SU-DHL-6 (cell line): ENCODE data around the gene SLC2A4RG.

Experiments
- H2AFZ ChIP-seq: fragments of 200-600 bp; sonication (generic); 2 replicates; pipeline ENCODE4 v1.6.1; 2014; ENCODE audit warnings: low read depth, mild to moderate bottlenecking, moderate library complexity, mixed read lengths, antibody characterized with exemption, low read length; ENCODE audit not compliant: severe bottlenecking
- H3F3A ChIP-seq: fragments of 200-600 bp; shearing (Covaris generic); 2 replicates; pipeline ENCODE4 v1.6.0; 2016; ENCODE audit warnings: antibody characterized with exemption, mild to moderate bottlenecking; ENCODE audit not compliant: insufficient read depth
- H3K27ac ChIP-seq: fragments of 200-600 bp; sonication (generic); 2 replicates; pipeline ENCODE4 v1.5.1; 2016; ENCODE audit warnings: low read depth, mild to moderate bottlenecking, low read length, moderate library complexity, mixed read lengths
- H3K27me3 ChIP-seq: fragments of 200-600 bp; sonication (generic), shearing (Covaris generic); 2 replicates; pipeline ENCODE4 v1.6.0; 2014; ENCODE audit warnings: mild to moderate bottlenecking, low read length
- H3K36me3 ChIP-seq: fragments of 200-600 bp; sonication (generic); 2 replicates; pipeline ENCODE4 v1.6.1; 2014; ENCODE audit warnings: mild to moderate bottlenecking, low read length, mixed read lengths
- H3K4me2 ChIP-seq: fragments of 300-600, 200-600 bp; shearing (Covaris generic), sonication (generic); 2 replicates; pipeline ENCODE4 v1.6.0; 2014; ENCODE audit warnings: low read length, low read depth, mild to moderate bottlenecking; ENCODE audit not compliant: poor library complexity, severe bottlenecking
- H3K4me3 ChIP-seq: fragments of 200-600 bp; sonication (generic); 2 replicates; pipeline ENCODE4 v1.5.1; 2014; ENCODE audit warnings: antibody characterized with exemption, low read length, mild to moderate bottlenecking, mixed read lengths; ENCODE audit not compliant: insufficient read depth, poor library complexity, severe bottlenecking
- H3K79me2 ChIP-seq: fragments of 200-600 bp; sonication (generic); 2 replicates; pipeline ENCODE4 v1.6.1; 2014; ENCODE audit warnings: mild to moderate bottlenecking, low read length, moderate library complexity; ENCODE audit not compliant: insufficient read depth
- H3K9ac ChIP-seq: fragments of 200-600 bp; sonication (generic); 2 replicates; pipeline ENCODE4 v1.7.0; 2014; ENCODE audit warnings: mild to moderate bottlenecking, low read length
- H3K9me2 ChIP-seq: fragments of 200-600 bp; sonication (generic); replicated peaks from 2 replicates; pipeline ENCODE4 v1.6.1; 2014; ENCODE audit warnings: low read length; ENCODE audit not compliant: insufficient read depth
- H3K9me3 ChIP-seq: fragments of 200-600 bp; sonication (generic); 2 replicates; pipeline ENCODE4 v1.6.1; 2014; ENCODE audit warnings: low read length, mixed read lengths; ENCODE audit not compliant: insufficient read depth
- H4K20me1 ChIP-seq: fragments of 200-600 bp; sonication (generic); 2 replicates; pipeline ENCODE4 v1.6.1; 2014; ENCODE audit warnings: low read depth, mild to moderate bottlenecking, antibody characterized with exemption, low read length, moderate library complexity, mixed read lengths
- EZH2phosphoT487 ChIP-seq: fragments of 200-600 bp; sonication (generic), shearing (Covaris generic); conservative IDR thresholded peaks from 2 replicates; pipeline ENCODE4 v1.6.1; 2018; ENCODE audit warnings: mild to moderate bottlenecking, antibody characterized with exemption, low read length, moderate library complexity, mixed read lengths
- TF ChIP-seq, protein P1 (sequence below): fragments of 200-600 bp; sonication (generic); IDR thresholded peaks from one replicate; pipeline ENCODE4 v1.5.1; 2017; ENCODE audit warnings: antibody characterized with exemption, mild to moderate bottlenecking, low read length, moderate library complexity; ENCODE audit not compliant: insufficient read depth, poor library complexity, severe bottlenecking

The SLC2A4RG gene

DNA sequence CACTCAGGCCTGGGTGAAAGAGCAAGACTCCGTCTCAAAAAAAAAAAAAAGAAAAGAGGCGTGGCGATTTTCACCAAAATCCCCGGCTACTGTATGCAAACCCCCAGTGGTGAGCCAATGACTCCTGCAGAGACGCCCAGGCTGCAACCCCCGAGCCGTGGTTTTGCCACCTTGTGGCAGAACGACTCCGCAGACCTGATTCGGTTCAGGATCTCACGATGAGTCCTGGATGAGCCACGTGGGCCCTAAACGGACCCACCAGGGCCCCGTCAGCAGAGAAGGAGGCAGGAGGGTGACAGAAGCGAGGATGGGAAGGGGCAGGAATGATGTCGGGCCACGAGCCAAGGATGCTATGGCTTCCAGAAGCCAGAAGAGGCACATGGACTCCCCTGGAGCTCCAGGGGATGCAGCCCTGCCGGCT, 42.5 kb downstream of the SLC2A4RG start:
- Histone ChIP-seq H3K27ac (peak overlapping the region; percentile 51), H3K4me2 (peak overlapping the region; percentile 32), H3F3A (peaks cover 5% of the 10 kb centered on the region; the same call in 1 of the 2 replicates), H3K9me2 (no peaks in the 10 kb centered on the region), H4K20me1 (no peaks in the 10 kb centered on the region), H3K36me3 (no peaks in the 10 kb centered on the region), H2AFZ (peak overlapping the region; percentile 29), H3K79me2 (no peaks in the 10 kb centered on the region), H3K9me3 (no peaks in the 10 kb centered on the region), H3K27me3 (no peaks in the 10 kb centered on the region), H3K4me3 (no peak overlapping the region), H3K9ac (peak overlapping the region; percentile 28; the same call in 1 of the 2 replicates)
- no peak for TF ChIP-seq EZH2phosphoT487
- TF ChIP-seq, protein P1, sequence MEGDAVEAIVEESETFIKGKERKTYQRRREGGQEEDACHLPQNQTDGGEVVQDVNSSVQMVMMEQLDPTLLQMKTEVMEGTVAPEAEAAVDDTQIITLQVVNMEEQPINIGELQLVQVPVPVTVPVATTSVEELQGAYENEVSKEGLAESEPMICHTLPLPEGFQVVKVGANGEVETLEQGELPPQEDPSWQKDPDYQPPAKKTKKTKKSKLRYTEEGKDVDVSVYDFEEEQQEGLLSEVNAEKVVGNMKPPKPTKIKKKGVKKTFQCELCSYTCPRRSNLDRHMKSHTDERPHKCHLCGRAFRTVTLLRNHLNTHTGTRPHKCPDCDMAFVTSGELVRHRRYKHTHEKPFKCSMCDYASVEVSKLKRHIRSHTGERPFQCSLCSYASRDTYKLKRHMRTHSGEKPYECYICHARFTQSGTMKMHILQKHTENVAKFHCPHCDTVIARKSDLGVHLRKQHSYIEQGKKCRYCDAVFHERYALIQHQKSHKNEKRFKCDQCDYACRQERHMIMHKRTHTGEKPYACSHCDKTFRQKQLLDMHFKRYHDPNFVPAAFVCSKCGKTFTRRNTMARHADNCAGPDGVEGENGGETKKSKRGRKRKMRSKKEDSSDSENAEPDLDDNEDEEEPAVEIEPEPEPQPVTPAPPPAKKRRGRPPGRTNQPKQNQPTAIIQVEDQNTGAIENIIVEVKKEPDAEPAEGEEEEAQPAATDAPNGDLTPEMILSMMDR, result peak; percentile 20

DNA sequence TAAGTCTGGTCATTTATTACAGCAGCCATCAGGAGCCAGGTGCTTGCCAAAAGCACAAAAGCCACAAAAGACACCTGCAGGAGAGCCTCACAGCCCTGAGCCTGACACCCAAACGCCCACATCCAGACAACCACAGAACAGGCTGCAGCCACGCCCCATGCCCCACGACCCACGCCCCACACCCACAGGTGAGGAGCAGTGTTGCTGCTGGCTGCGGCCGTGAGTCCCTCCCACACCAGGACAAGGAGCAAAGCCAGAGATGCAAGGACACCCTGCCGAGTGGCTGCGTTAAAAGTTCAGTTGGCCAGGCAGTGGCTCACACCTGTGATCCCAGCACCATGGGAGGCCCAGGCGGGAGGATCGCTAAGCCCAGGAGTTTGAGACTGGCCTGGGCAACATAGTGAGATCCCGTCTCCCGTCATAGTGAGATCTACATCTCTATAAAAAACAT, 43.0 kb downstream of the SLC2A4RG start:
- TF ChIP-seq EZH2phosphoT487, result no peak
- TF ChIP-seq, protein P1, result no peak
- peak overlapping the region; percentile 28; the same call in 1 of the 2 replicates for H3K9ac ChIP-seq
- H3F3A ChIP-seq, result peaks cover 5% of the 10 kb centered on the region; the same call in 1 of the 2 replicates
- no peaks in the 10 kb centered on the region for H3K9me2 ChIP-seq
- H3K79me2 ChIP-seq, result no peaks in the 10 kb centered on the region
- peak overlapping the region; percentile 29 for H2AFZ ChIP-seq
- H3K4me2 ChIP-seq, result peak overlapping the region; percentile 32
- no peaks in the 10 kb centered on the region for H4K20me1 ChIP-seq
- H3K27me3 ChIP-seq, result no peaks in the 10 kb centered on the region
- H3K27ac ChIP-seq, result peak overlapping the region; percentile 51
- no peak overlapping the region for H3K4me3 ChIP-seq
- no peaks in the 10 kb centered on the region for H3K36me3 ChIP-seq
- H3K9me3 ChIP-seq, result no peaks in the 10 kb centered on the region

DNA sequence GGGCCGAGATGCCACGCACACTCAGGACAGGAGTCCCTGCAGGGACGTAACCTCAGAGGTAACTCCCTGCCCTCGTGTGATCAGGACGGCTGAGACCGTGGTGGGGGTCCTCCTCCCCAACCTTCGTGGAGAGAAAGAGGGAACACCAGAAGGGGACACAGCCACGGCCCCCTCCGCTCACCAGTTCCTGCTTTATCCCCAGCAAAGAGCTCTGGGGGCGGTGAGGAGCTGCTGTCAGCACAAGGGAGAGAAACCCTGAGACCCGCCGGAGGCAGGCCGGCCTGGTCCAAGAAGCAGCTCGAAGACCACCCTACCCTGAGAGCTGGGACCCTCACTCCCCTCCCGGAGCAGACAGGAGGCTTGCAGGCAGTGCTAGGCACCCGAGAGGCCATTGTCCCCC, 44.4 kb downstream of the SLC2A4RG start:
- H3F3A ChIP-seq, result peaks cover 5% of the 10 kb centered on the region; the same call in 1 of the 2 replicates
- H3K4me3 ChIP-seq, result no peak overlapping the region
- no peaks in the 10 kb centered on the region for H4K20me1 ChIP-seq
- H3K27me3 ChIP-seq, result no peaks in the 10 kb centered on the region
- H3K36me3 ChIP-seq, result no peaks in the 10 kb centered on the region
- H3K9me2 ChIP-seq, result no peaks in the 10 kb centered on the region
- H3K79me2 ChIP-seq, result no peaks in the 10 kb centered on the region
- H2AFZ ChIP-seq, result no peak overlapping the region
- H3K27ac ChIP-seq, result no peak overlapping the region
- no peak overlapping the region for H3K4me2 ChIP-seq
- TF ChIP-seq, protein P1, result no peak
- TF ChIP-seq EZH2phosphoT487, result no peak
- H3K9me3 ChIP-seq, result no peaks in the 10 kb centered on the region
- no peak overlapping the region for H3K9ac ChIP-seq
